ENCODE measurements around the gene EXOSC6.
"Not testable (repeated sequence)": the region's sequence is repeated elsewhere in the genome, so short reads cannot be mapped to it uniquely, and the experiment has no call there.

DNA sequence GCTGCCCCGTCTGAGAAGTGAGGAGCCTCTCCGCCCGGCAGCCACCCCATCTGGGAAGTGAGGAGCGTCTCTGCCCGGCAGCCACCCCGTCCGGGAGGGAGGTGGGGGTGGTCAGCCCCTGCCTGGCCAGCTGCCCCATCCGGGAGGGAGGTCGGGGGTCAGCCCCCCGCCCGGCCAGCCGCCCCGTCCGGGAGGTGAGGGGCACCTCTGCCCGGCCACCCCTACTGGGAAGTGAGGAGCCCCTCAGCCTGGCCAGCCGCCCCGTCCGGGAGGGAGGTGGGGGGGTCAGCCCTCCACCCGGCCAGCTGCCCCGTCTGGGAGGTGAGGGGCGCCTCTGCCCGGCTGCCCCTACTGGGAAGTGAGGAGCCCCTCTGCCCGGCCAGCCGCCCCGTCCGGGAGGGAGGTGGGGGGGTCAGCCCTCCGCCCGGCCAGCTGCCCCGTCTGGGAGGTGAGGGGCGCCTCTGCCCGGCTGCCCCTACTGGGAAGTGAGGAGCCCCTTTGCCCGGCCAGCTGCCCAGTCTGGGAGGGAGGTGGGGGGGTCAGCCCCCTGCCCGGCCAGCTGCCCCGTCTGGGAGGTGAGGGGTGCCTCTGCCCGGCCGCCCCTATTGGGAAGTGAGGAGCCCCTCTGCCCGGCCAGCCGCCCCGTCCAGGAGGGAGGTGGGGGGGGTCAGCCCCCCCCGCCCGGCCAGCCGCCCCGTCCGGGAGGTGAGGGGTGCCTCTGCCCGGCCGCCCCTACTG, 46.9 kb downstream of the EXOSC6 start:
- TF ChIP-seq, protein P1, sequence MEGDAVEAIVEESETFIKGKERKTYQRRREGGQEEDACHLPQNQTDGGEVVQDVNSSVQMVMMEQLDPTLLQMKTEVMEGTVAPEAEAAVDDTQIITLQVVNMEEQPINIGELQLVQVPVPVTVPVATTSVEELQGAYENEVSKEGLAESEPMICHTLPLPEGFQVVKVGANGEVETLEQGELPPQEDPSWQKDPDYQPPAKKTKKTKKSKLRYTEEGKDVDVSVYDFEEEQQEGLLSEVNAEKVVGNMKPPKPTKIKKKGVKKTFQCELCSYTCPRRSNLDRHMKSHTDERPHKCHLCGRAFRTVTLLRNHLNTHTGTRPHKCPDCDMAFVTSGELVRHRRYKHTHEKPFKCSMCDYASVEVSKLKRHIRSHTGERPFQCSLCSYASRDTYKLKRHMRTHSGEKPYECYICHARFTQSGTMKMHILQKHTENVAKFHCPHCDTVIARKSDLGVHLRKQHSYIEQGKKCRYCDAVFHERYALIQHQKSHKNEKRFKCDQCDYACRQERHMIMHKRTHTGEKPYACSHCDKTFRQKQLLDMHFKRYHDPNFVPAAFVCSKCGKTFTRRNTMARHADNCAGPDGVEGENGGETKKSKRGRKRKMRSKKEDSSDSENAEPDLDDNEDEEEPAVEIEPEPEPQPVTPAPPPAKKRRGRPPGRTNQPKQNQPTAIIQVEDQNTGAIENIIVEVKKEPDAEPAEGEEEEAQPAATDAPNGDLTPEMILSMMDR (IDR thresholded peaks at IDR 0.05): not testable (repeated sequence)
- not testable (repeated sequence) for TF ChIP-seq POLR2A, POLR2AphosphoS5 (IDR thresholded peaks at IDR 0.05)
